ENCODE results near the gene TNFAIP3.

TNFAIP3 gene

GRCh38 chr6:137874204-137875057, 7.4 kb downstream of the TNFAIP3 start:
- peaks cover 55% of the 10 kb centered on the region for H3K36me3 ChIP-seq (ENCODE audit: control insufficient read depth, insufficient read depth, low read length, severe bottlenecking)
- DNase-seq (ENCODE audit: low read depth), result no peak

GRCh38 chr6:137875058-137875520, 8.0 kb downstream of the TNFAIP3 start:
- Histone ChIP-seq H3K9me3 (ENCODE audit: control insufficient read depth, low read length) (no peaks in the 10 kb centered on the region), H3K4me3 (ENCODE audit: low read length) (no peak overlapping the region), H3K27me3 (replicated peaks; ENCODE audit: control insufficient read depth, insufficient read depth, low read length) (no peaks in the 10 kb centered on the region), H3K36me3 (ENCODE audit: control insufficient read depth, insufficient read depth, low read length, severe bottlenecking) (peaks cover 61% of the 10 kb centered on the region), H3K4me1 (ENCODE audit: control insufficient read depth, insufficient read depth, low read length) (peaks cover 73% of the 10 kb centered on the region), H3K9ac (ENCODE audit: low read length) (peak overlapping the region; percentile 83)
- DNase-seq (ENCODE audit: low read depth), result no peak

More at GRCh38 chr6:137874204-137875057, 7.4 kb downstream of the TNFAIP3 start:
- Histone ChIP-seq H3K27me3 (replicated peaks; ENCODE audit: control insufficient read depth, insufficient read depth, low read length) (no peaks in the 10 kb centered on the region), H3K4me1 (ENCODE audit: control insufficient read depth, insufficient read depth, low read length) (peaks cover 73% of the 10 kb centered on the region), H3K9ac (ENCODE audit: low read length) (peak overlapping the region; percentile 83), H3K4me3 (ENCODE audit: low read length) (peak overlapping the region; percentile 65), H3K9me3 (ENCODE audit: control insufficient read depth, low read length) (no peaks in the 10 kb centered on the region)

DNA sequence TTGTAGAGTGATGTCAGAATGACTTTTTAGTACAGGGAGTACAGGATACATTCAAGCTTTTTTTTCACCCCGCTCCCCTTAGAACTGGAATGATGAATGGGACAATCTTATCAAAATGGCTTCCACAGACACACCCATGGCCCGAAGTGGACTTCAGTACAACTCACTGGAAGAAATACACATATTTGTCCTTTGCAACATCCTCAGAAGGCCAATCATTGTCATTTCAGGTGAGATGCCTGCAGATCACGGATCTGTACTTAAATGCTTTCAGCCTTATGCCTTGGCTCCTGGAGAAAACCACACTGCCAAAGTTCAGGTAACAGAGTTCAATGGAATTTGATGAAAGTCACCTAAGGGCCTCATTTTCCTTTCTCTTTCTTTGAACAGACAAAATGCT, 8.5 kb downstream of the TNFAIP3 start:
- no peak overlapping the region for H3K4me3 ChIP-seq (ENCODE audit: low read length)
- peaks cover 73% of the 10 kb centered on the region for H3K4me1 ChIP-seq (ENCODE audit: control insufficient read depth, insufficient read depth, low read length)
- DNase-seq (ENCODE audit: low read depth), result no peak
- H3K9me3 ChIP-seq (ENCODE audit: control insufficient read depth, low read length), result no peaks in the 10 kb centered on the region
- peaks cover 66% of the 10 kb centered on the region for H3K36me3 ChIP-seq (ENCODE audit: control insufficient read depth, insufficient read depth, low read length, severe bottlenecking)
- H3K27me3 ChIP-seq (replicated peaks; ENCODE audit: control insufficient read depth, insufficient read depth, low read length), result no peaks in the 10 kb centered on the region
- no peak overlapping the region for H3K9ac ChIP-seq (ENCODE audit: low read length)

GRCh38 chr6:137876547-137876946, 9.5 kb downstream of the TNFAIP3 start:
- no peak for DNase-seq (ENCODE audit: low read depth)
- H3K27me3 ChIP-seq (replicated peaks; ENCODE audit: control insufficient read depth, insufficient read depth, low read length), result no peaks in the 10 kb centered on the region
- H3K4me3 ChIP-seq (ENCODE audit: low read length), result no peak overlapping the region
- peaks cover 73% of the 10 kb centered on the region for H3K4me1 ChIP-seq (ENCODE audit: control insufficient read depth, insufficient read depth, low read length)
- H3K9ac ChIP-seq (ENCODE audit: low read length), result no peak overlapping the region
- H3K36me3 ChIP-seq (ENCODE audit: control insufficient read depth, insufficient read depth, low read length, severe bottlenecking), result peaks cover 70% of the 10 kb centered on the region
- no peaks in the 10 kb centered on the region for H3K9me3 ChIP-seq (ENCODE audit: control insufficient read depth, low read length)

DNA sequence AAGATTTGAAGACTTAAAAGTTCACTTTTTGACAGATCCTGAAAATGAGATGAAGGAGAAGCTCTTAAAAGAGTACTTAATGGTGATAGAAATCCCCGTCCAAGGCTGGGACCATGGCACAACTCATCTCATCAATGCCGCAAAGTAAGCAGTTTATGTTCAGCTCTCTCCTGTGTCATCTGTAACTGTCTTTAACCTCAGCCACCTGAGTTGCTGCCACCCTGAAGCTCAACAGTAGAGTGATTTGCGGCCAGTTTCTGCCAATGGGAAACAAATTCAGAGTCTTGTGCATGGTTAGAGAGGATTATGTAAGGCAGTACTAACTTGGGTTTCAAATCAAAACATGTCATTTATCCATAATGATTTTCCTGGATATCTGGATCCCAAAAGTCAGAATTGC, 10.1 kb downstream of the TNFAIP3 start:
- Histone ChIP-seq H3K36me3 (ENCODE audit: control insufficient read depth, insufficient read depth, low read length, severe bottlenecking) (peaks cover 75% of the 10 kb centered on the region), H3K9ac (ENCODE audit: low read length) (no peak overlapping the region), H3K27me3 (replicated peaks; ENCODE audit: control insufficient read depth, insufficient read depth, low read length) (no peaks in the 10 kb centered on the region), H3K4me1 (ENCODE audit: control insufficient read depth, insufficient read depth, low read length) (peaks cover 73% of the 10 kb centered on the region), H3K9me3 (ENCODE audit: control insufficient read depth, low read length) (no peaks in the 10 kb centered on the region), H3K4me3 (ENCODE audit: low read length) (no peak overlapping the region)
- no peak for DNase-seq (ENCODE audit: low read depth)

DNA sequence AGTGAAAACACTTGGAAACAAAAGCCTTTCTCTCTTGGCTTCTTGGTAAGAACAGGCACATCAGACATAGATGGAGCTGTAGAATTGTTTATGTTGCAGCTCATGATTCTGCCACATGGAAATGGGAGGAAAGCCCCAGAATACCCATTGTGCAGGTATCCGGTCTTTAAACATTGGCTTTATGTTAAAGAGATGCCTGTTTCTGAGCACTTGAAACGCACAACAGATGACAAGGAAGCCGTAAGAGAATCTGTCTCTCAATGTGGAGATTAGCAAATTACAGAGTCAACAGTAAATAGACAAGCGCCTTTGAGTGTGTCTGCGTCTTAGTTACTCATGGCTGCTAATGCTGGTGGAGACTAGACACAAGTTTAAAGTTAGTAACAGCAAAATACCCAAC, 10.5 kb downstream of the TNFAIP3 start:
- peaks cover 73% of the 10 kb centered on the region for H3K4me1 ChIP-seq (ENCODE audit: control insufficient read depth, insufficient read depth, low read length)
- no peak overlapping the region for H3K4me3 ChIP-seq (ENCODE audit: low read length)
- H3K36me3 ChIP-seq (ENCODE audit: control insufficient read depth, insufficient read depth, low read length, severe bottlenecking), result peaks cover 80% of the 10 kb centered on the region
- no peak for DNase-seq (ENCODE audit: low read depth)
- H3K27me3 ChIP-seq (replicated peaks; ENCODE audit: control insufficient read depth, insufficient read depth, low read length), result no peaks in the 10 kb centered on the region
- no peak overlapping the region for H3K9ac ChIP-seq (ENCODE audit: low read length)
- H3K9me3 ChIP-seq (ENCODE audit: control insufficient read depth, low read length), result no peaks in the 10 kb centered on the region

DNA sequence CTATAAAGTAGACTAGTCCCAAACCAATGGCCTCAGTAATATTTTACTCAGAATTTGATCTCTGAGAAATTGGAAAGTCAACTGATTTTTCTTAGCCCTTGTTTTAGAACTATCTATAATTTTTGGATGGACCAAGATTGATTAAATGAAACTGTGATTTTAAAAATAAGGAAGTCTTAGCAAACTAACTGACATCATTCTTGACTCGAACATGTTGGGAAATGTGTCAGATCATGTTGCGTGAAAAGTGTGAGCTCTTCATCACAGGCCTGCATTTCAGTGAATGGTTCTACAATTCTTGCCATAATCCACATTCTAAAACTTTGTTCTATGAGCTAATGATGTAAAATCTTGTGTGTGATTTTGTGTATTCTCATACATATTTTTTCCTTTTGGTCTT, 11.0 kb downstream of the TNFAIP3 start:
- Histone ChIP-seq H3K36me3 (ENCODE audit: control insufficient read depth, insufficient read depth, low read length, severe bottlenecking) (peaks cover 81% of the 10 kb centered on the region), H3K27me3 (replicated peaks; ENCODE audit: control insufficient read depth, insufficient read depth, low read length) (no peaks in the 10 kb centered on the region), H3K4me1 (ENCODE audit: control insufficient read depth, insufficient read depth, low read length) (peaks cover 73% of the 10 kb centered on the region), H3K4me3 (ENCODE audit: low read length) (no peak overlapping the region), H3K9me3 (ENCODE audit: control insufficient read depth, low read length) (no peaks in the 10 kb centered on the region), H3K9ac (ENCODE audit: low read length) (peak overlapping the region; percentile 52)
- DNase-seq (ENCODE audit: low read depth), result no peak

GRCh38 chr6:137878486-137879285, 11.6 kb downstream of the TNFAIP3 start:
- no peak for DNase-seq (ENCODE audit: low read depth)
- peaks cover 81% of the 10 kb centered on the region for H3K36me3 ChIP-seq (ENCODE audit: control insufficient read depth, insufficient read depth, low read length, severe bottlenecking)
- H3K4me3 ChIP-seq (ENCODE audit: low read length), result peak overlapping the region; percentile 21
- H3K9me3 ChIP-seq (ENCODE audit: control insufficient read depth, low read length), result no peaks in the 10 kb centered on the region
- H3K9ac ChIP-seq (ENCODE audit: low read length), result peak overlapping the region; percentile 52
- H3K27me3 ChIP-seq (replicated peaks; ENCODE audit: control insufficient read depth, insufficient read depth, low read length), result no peaks in the 10 kb centered on the region
- peaks cover 77% of the 10 kb centered on the region for H3K4me1 ChIP-seq (ENCODE audit: control insufficient read depth, insufficient read depth, low read length)

DNA sequence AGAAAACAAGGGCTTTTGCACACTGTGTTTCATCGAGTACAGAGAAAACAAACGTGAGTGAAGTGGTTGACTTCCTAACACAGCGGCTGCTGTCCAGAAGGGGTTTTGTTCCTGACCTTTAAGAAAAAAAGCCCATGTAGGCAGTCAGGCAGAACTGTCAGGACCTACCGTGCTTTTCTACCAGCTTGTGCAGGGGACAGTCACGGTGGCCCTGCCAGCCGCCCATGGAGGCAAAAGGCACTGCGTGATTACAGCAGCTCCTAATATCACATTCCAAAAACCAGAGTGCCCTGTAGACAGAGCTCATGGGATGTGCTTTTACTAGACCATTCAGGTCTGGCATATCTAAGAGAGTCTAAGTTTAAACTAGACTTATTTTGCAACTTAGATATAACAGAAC, 12.2 kb downstream of the TNFAIP3 start:
- Histone ChIP-seq H3K4me1 (ENCODE audit: control insufficient read depth, insufficient read depth, low read length) (peaks cover 71% of the 10 kb centered on the region), H3K9me3 (ENCODE audit: control insufficient read depth, low read length) (no peaks in the 10 kb centered on the region), H3K9ac (ENCODE audit: low read length) (peak overlapping the region; percentile 52), H3K36me3 (ENCODE audit: control insufficient read depth, insufficient read depth, low read length, severe bottlenecking) (peaks cover 81% of the 10 kb centered on the region), H3K4me3 (ENCODE audit: low read length) (peak overlapping the region; percentile 21), H3K27me3 (replicated peaks; ENCODE audit: control insufficient read depth, insufficient read depth, low read length) (no peaks in the 10 kb centered on the region)
- DNase-seq (ENCODE audit: low read depth), result no peak

DNA sequence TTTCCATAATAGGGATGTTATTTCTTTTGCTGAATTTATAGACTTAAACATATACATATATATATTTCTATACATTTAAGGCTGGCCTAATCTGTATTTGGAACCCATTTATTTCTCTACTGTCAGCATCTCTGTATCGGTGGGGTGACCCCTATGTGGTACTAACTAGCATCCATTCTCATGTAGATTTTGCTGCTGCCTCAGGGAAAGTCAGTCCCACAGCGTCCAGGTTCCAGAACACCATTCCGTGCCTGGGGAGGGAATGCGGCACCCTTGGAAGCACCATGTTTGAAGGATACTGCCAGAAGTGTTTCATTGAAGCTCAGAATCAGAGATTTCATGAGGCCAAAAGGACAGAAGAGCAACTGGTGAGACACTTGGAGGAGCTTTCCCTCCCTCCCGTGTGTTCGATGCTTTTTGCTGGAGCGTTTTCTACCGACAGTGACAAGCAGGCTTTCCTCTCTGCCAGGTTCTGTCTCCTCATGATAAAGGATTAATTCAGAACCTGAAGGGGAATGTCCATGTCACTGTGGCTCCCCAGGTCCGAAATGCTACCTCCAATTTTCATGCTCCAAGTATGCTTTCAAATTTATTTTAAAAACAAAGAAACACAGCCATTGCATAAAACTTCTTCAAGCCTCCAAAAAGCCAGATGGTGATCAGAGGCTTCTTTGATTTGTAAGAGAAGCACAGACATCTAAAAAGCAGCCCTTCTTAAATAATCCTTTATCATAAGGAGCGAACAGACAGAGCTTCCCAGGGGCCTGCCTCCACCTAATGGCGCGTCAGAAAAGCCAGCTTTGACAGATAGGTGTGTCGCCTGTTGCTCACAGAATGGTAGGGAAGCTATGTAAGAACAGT, 13.1 kb downstream of the TNFAIP3 start:
- Histone ChIP-seq H3K9me3 (ENCODE audit: control insufficient read depth, low read length) (no peaks in the 10 kb centered on the region), H3K4me3 (ENCODE audit: low read length) (no peak overlapping the region), H3K9ac (ENCODE audit: low read length) (peak overlapping the region; percentile 52), H3K4me1 (ENCODE audit: control insufficient read depth, insufficient read depth, low read length) (peaks cover 63% of the 10 kb centered on the region), H3K36me3 (ENCODE audit: control insufficient read depth, insufficient read depth, low read length, severe bottlenecking) (peaks cover 76% of the 10 kb centered on the region), H3K27me3 (replicated peaks; ENCODE audit: control insufficient read depth, insufficient read depth, low read length) (no peaks in the 10 kb centered on the region)
- DNase-seq (ENCODE audit: low read depth), result no peak
